Activated CD8-positive, alpha-beta memory T cell treated with anti-CD3 and anti-CD28 coated beads, Interleukin-2, amount 50 U/mL, for 1 hour (primary cell): Measurements from ENCODE around the gene TNNT3.

Source experiments
- DNase-seq: peaks from one replicate; pipeline ENCODE4 v3.0.0-alpha.2; 2020; ENCODE audit errors: extremely low read depth

TNNT3 gene

GRCh38 chr11:1896923-1897322 is 22.6 kb upstream of the TNNT3 start:
- DNase-seq: no peak

GRCh38 chr11:1899090-1899489 is 20.4 kb upstream of the TNNT3 start:
- no peak for DNase-seq

- DNase-seq: no peak
Measured at GRCh38 chr11:1899686-1900085, 19.8 kb upstream of the TNNT3 start.

GRCh38 chr11:1906181-1906580 is 13.3 kb upstream of the TNNT3 start:
- DNase-seq: no peak

GRCh38 chr11:1906611-1907423 is 12.7 kb upstream of the TNNT3 start:
- DNase-seq: no peak

GRCh38 chr11:1908618-1909017 is 10.9 kb upstream of the TNNT3 start:
- no peak for DNase-seq

- DNase-seq: no peak
Measured at GRCh38 chr11:1909524-1909923, 10.0 kb upstream of the TNNT3 start.

- no peak for DNase-seq
Measured at GRCh38 chr11:1912289-1912878, 7.1 kb upstream of the TNNT3 start.

- no peak for DNase-seq
Measured at GRCh38 chr11:1913271-1914060, 6.0 kb upstream of the TNNT3 start.

GRCh38 chr11:1915795-1916131 is 3.7 kb upstream of the TNNT3 start:
- DNase-seq: no peak

GRCh38 chr11:1916132-1916985 is 3.1 kb upstream of the TNNT3 start:
- no peak for DNase-seq

- DNase-seq: no peak
Measured at GRCh38 chr11:1916986-1917522, 2.4 kb upstream of the TNNT3 start.

- no peak for DNase-seq
Measured at GRCh38 chr11:1917523-1918435, 1.7 kb upstream of the TNNT3 start.

GRCh38 chr11:1918436-1919315 is 827 bp upstream of the TNNT3 start:
- no peak for DNase-seq

- DNase-seq: no peak
Measured at GRCh38 chr11:1920128-1920908, 815 bp downstream of the TNNT3 start.

- DNase-seq: no peak
Measured at GRCh38 chr11:1920909-1921573, 1.5 kb downstream of the TNNT3 start.

GRCh38 chr11:1921574-1922141 is 2.2 kb downstream of the TNNT3 start:
- no peak for DNase-seq
